Lung (tissue), 12 donors: ENCODE data around the gene PFDN4. TPM values are rescaled to one million over a fixed set of nuclear protein-coding genes. Genes with fewer than 3 reads are reported as not detected.

Source experiments
- ATAC-seq: fragments of 200-7000 bp; cut with Tn5 transposase; one replicate; pipeline ENCODE4 v1.9.1; 2020; ENCODE audit warnings: moderate number of reproducible peaks; ENCODE audit not compliant: insufficient read depth, low FRiP score
- DNase-seq, 3 donors: peaks; one replicate each; pipeline ENCODE4 v3.0.0-alpha.2; 2013 to 2017
- H3K27ac ChIP-seq, 2 donors: one replicate each; pipeline ENCODE4 v1.5.1; 2013; ENCODE audit warnings: mild to moderate bottlenecking in 2 of 2, moderate library complexity in 2 of 2, control low read depth in 1 of 2, inconsistent platforms in 1 of 2, low read depth in 1 of 2, low read length in 1 of 2
- H3K27me3 ChIP-seq, 3 donors: one replicate each; pipeline ENCODE4 v1.5.1; 2013; ENCODE audit warnings: low read length in 2 of 3; ENCODE audit not compliant: control insufficient read depth in 3 of 3, insufficient read depth in 3 of 3
- H3K36me3 ChIP-seq, 4 donors: one replicate each; pipeline ENCODE4 v1.5.1; 2013; ENCODE audit warnings: low read length in 4 of 4, mild to moderate bottlenecking in 1 of 4, moderate library complexity in 1 of 4; ENCODE audit not compliant: control insufficient read depth in 4 of 4, insufficient read depth in 4 of 4
- H3K4me1 ChIP-seq, 5 donors: one replicate each; pipeline ENCODE4 v1.5.1; 2013; ENCODE audit warnings: low read length in 5 of 5, mild to moderate bottlenecking in 2 of 5, moderate library complexity in 1 of 5; ENCODE audit not compliant: control insufficient read depth in 5 of 5, insufficient read depth in 5 of 5
- H3K4me3 ChIP-seq: one replicate; pipeline ENCODE4 v1.5.1; 2013; ENCODE audit warnings: mild to moderate bottlenecking, control low read depth, moderate library complexity
- H3K9ac ChIP-seq, 2 donors: one replicate each; pipeline ENCODE4 v1.5.1; 2013; ENCODE audit warnings: low read length in 2 of 2, control low read depth in 1 of 2; ENCODE audit not compliant: insufficient read depth in 1 of 2
- H3K9me3 ChIP-seq, 4 donors: one replicate each; pipeline ENCODE4 v1.5.1; 2013; ENCODE audit warnings: low read length in 3 of 4, mild to moderate bottlenecking in 1 of 4, moderate library complexity in 1 of 4; ENCODE audit not compliant: control insufficient read depth in 4 of 4, insufficient read depth in 3 of 4
- WGBS, 2 donors: extraction: QIAGEN DNeasy Blood & Tissue Kit; methylation state at CpG; one replicate each; pipeline ENCODE4 v1.1.7; 2013; 5-methylcytosine and 5-hydroxymethylcytosine counted together
- polyA plus RNA-seq, 2 donors: library from polyadenylated mRNA; stranded (reverse); fragments of 200-250 nt; gene quantifications; one replicate each; pipeline ENCODE4 v1.2.1, GENCODE V29; 2013
- total RNA-seq, 2 donors: library from RNA; depleted of rRNA in 1 of 2; stranded (reverse); fragments of >200 nt in 1 of 2; gene quantifications; one replicate each; pipeline ENCODE4 v1.2.1, GENCODE V29; 2014 to 2021
- TF ChIP-seq, protein P1 (sequence below): IDR thresholded peaks from 2 replicates; pipeline ENCODE4 v1.5.1; 2012; ENCODE audit warnings: mild to moderate bottlenecking; ENCODE audit errors: control extremely low read depth, extremely low read depth
- donor health status: control.
- donor health status: control.
- donor health status: Bipolar disorder and iron deficiency.
- donor health status: healthy.
- donor health status: DM: yes; HTN: yes; CAD: no.

Gene PFDN4
- total and polyA plus RNA-seq, 4 donors = 15.9 to 83.6 (median 43.4) TPM

DNA sequence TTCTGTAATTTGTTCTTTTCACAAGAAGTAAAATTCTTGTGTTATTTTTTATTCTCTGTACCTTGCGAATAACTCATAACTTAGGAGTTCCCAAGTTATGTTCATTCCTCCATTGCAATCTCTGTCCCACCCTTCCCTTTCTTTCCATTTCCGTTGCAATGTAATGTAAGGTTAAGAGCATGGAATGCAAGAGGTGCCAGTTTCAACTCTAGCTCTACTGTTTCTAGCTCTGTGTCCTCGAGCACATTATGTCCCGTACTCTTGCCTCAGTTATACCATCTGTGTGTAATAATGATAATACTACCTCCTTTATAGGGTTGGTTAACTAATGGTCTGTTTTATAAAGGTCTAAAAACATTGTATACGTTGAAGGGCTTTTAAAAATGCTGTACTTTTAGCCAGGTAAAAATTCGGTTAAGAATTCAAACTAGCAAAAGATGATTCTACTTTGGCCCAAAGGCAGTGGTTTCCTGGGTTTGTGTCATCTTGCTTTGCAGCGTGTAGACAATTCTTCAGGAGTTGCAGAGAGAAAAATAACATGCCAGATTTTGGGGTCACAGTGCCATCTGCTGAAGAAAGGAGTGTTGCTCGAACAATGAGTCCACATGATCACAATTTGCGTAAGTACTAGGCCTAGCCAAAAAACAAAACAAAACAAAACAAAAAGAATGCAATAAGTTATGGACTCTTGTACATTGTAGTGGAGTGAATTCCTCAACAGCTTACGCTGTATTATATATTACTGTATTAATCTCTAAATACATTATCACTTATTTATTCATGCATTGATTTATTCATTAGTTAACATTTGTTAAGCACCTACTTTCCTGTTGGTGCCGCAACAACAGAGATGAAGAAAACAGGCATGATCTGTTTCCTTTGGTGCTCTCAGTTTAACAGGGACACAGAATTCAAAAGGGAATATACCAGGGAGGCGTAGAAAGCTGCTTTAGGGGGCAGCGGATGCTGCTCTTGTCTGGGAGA lies 10.0 kb upstream of the PFDN4 start:
- Histone ChIP-seq H3K36me3 (no peaks in the 10 kb centered on the region), H3K27me3 (peaks cover 0 to 4% (median 0%) of the 10 kb centered on the region in 3 donors), H3K4me3 (no peak overlapping the region), H3K9ac (no peak overlapping the region), H3K27ac (no peak overlapping the region), H3K9me3 (no peaks in the 10 kb centered on the region), H3K4me1 (peaks cover 0 to 4% (median 0%) of the 10 kb centered on the region in 5 donors)
- TF ChIP-seq, protein P1, sequence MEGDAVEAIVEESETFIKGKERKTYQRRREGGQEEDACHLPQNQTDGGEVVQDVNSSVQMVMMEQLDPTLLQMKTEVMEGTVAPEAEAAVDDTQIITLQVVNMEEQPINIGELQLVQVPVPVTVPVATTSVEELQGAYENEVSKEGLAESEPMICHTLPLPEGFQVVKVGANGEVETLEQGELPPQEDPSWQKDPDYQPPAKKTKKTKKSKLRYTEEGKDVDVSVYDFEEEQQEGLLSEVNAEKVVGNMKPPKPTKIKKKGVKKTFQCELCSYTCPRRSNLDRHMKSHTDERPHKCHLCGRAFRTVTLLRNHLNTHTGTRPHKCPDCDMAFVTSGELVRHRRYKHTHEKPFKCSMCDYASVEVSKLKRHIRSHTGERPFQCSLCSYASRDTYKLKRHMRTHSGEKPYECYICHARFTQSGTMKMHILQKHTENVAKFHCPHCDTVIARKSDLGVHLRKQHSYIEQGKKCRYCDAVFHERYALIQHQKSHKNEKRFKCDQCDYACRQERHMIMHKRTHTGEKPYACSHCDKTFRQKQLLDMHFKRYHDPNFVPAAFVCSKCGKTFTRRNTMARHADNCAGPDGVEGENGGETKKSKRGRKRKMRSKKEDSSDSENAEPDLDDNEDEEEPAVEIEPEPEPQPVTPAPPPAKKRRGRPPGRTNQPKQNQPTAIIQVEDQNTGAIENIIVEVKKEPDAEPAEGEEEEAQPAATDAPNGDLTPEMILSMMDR = no peak
- ATAC-seq = no peak
- WGBS, 2 donors = 73 to 78% methylated on average over 13 of the region's 13 CpGs
- DNase-seq = peak in 2 of 3 donors; percentile 65 to 73

DNA sequence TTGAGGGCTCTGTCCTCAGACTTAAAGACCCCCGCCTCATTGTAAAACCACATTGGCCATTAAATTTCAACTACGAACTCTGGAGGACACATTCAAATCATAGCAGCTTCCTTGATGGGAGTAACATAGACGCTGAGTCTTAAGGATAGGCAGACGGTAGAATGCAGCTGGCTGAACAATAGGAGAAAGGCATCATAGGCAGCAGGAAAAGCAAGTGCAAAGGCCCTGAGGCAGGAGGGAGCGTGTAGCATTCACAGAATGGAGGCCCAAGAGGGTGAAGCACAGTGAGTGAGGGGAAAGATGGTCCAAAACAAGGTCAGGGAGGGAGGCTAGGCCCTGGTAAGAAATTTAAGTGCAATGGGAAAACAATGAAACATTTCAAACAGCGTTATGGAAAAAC lies 8.6 kb upstream of the PFDN4 start:
- H3K27ac ChIP-seq = no peak overlapping the region
- H3K9me3 ChIP-seq = no peaks in the 10 kb centered on the region
- no peak overlapping the region for H3K9ac ChIP-seq
- 74 to 77% methylated on average over 6 of the region's 6 CpGs for WGBS, 2 donors
- ATAC-seq (no peak), DNase-seq (no peak)
- peaks cover 0 to 4% (median 0%) of the 10 kb centered on the region in 3 donors for H3K27me3 ChIP-seq
- TF ChIP-seq, protein P1 = no peak
- H3K36me3 ChIP-seq = no peaks in the 10 kb centered on the region
- H3K4me1 ChIP-seq = peaks cover 0 to 4% (median 0%) of the 10 kb centered on the region in 5 donors
- no peak overlapping the region for H3K4me3 ChIP-seq

DNA sequence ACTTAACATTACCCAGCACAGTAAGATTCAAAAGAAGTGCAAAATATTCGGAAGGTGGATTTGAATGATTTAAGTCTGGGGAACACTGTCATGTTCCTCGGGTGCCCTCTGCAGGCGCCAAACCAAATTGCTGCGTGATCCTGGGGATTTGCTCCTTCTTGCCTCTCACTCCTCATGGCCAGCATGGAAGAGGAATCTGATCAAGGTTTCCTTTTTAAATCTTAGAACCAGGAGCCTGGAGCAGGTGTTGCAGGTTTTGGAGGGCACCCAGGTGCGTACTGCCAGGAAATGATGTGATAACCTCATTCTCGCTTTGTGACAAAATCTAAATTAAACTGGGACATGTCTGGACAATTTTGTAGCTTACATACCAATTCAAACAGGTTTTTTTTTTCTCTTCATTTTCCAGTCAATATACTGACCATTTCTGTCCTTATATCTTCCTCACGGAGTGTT lies 8.1 kb upstream of the PFDN4 start:
- no peak overlapping the region for H3K27ac ChIP-seq
- peaks cover 0 to 2% (median 0%) of the 10 kb centered on the region in 3 donors for H3K27me3 ChIP-seq
- H3K4me1 ChIP-seq = peaks cover 0 to 2% (median 0%) of the 10 kb centered on the region in 5 donors
- ATAC-seq = peak; percentile 81
- no peak overlapping the region for H3K9ac ChIP-seq
- DNase-seq = peak; percentile 77 to 83 (median 81)
- H3K36me3 ChIP-seq = no peaks in the 10 kb centered on the region
- TF ChIP-seq, protein P1 = peak; percentile 78
- WGBS, 2 donors = 20 to 25% methylated on average over 7 of the region's 7 CpGs
- no peak overlapping the region for H3K4me3 ChIP-seq
- no peaks in the 10 kb centered on the region for H3K9me3 ChIP-seq
